GM12878 (cell line): ENCODE results near the gene FKRP. TPM values are rescaled to one million over a fixed set of nuclear protein-coding genes. Genes with fewer than 3 reads are reported as not detected.

Experiments
- ATAC-seq: fragments of 200-7000 bp; cut with Tn5 transposase; 3 replicates; pipeline ENCODE4 v1.9.1; 2020; ENCODE audit warnings: mild to moderate bottlenecking, moderate library complexity
- BruUV-seq: library from RNA; stranded (reverse); fragments of 400-500 nt; replicated peaks from 2 replicates; lab custom pipeline; 2021; lab: Mats Ljungman, UMichigan
- CTCF ChIA-PET: fragments of 300-600 bp; sonication (Branson Sonifier 250); formaldehyde crosslinking; extraction: SDS; loops from one replicate; lab custom pipeline; 2021; ENCODE audit warnings: inconsistent platforms; lab: Yijun Ruan, JAX
- POLR2A ChIA-PET: fragments of 350-600 bp; formaldehyde crosslinking; extraction: SDS; loops from one replicate; lab custom pipeline; 2021; ENCODE audit warnings: inconsistent platforms; lab: Charles Lee
- RAD21 ChIA-PET: fragments of 300-600 bp; sonication (Branson Sonifier 250); formaldehyde crosslinking; loops from one replicate; lab custom pipeline; 2023; ENCODE audit warnings: antibody characterized with exemption; ENCODE audit not compliant: unreplicated experiment; lab: Charles Lee
- SMC1A ChIA-PET: fragments of 300-600 bp; sonication (Branson Sonifier 250); formaldehyde crosslinking; loops from one replicate; lab custom pipeline; 2023; ENCODE audit not compliant: unreplicated experiment, uncharacterized antibody; lab: Charles Lee
- DNase-seq: peaks from one replicate; pipeline ENCODE4 v3.0.0-alpha.2; 2011; ENCODE audit warnings: low read depth, low spot score
- FAIRE-seq: peaks from 3 replicates; lab custom pipeline; 2011; peaks lifted over from hg19 to GRCh38; lab: Jason Lieb, UNC
- H2AFZ ChIP-seq: 2 replicates; pipeline ENCODE4 v1.6.0; 2011; ENCODE audit warnings: low read depth, low read length, control low read depth; ENCODE audit not compliant: control insufficient read depth
- H3K27ac ChIP-seq: 2 replicates; pipeline ENCODE4 v1.5.1; 2011; ENCODE audit warnings: control low read depth; ENCODE audit not compliant: control insufficient read depth, insufficient read depth
- H3K27me3 ChIP-seq, 2 experiments: replicated peaks in 1 of 2; 2 replicates each; pipeline versions ENCODE4 v1.6.0 to v1.6.1; 2011; ENCODE audit warnings: low read length in 1 of 2; ENCODE audit not compliant: control insufficient read depth in 2 of 2, insufficient read depth in 2 of 2
- H3K36me3 ChIP-seq, 2 experiments: 2 replicates each; pipeline ENCODE4 v1.5.1; 2011; ENCODE audit warnings: low read length in 1 of 2; ENCODE audit not compliant: control insufficient read depth in 2 of 2, insufficient read depth in 2 of 2
- H3K4me1 ChIP-seq: 2 replicates; pipeline ENCODE4 v1.6.1; 2011; ENCODE audit warnings: mild to moderate bottlenecking, low read length, moderate library complexity, mixed read lengths; ENCODE audit not compliant: control insufficient read depth, insufficient read depth
- H3K4me2 ChIP-seq: 2 replicates; pipeline ENCODE4 v1.6.0; 2011; ENCODE audit warnings: control low read depth; ENCODE audit not compliant: control insufficient read depth, insufficient read depth
- H3K4me3 ChIP-seq: fragments of 200-600 bp; sonication (generic); 2 replicates; pipeline ENCODE4 v1.5.1; 2016
- H3K79me2 ChIP-seq: 2 replicates; pipeline ENCODE4 v1.6.0; 2011; ENCODE audit warnings: low read length; ENCODE audit not compliant: control insufficient read depth, insufficient read depth
- H3K9ac ChIP-seq: 2 replicates; pipeline ENCODE4 v1.8.0; 2011; ENCODE audit warnings: low read length, control low read depth, mixed read lengths; ENCODE audit not compliant: control insufficient read depth, insufficient read depth
- H3K9me3 ChIP-seq: replicated peaks from 3 replicates; pipeline ENCODE4 v1.5.1; 2011; ENCODE audit warnings: mild to moderate bottlenecking, low read length; ENCODE audit not compliant: control insufficient read depth, insufficient read depth
- H4K20me1 ChIP-seq: 2 replicates; pipeline ENCODE4 v1.6.0; 2011; ENCODE audit not compliant: control insufficient read depth, insufficient read depth
- KAT2A ChIP-seq: conservative IDR thresholded peaks from 2 replicates; pipeline ENCODE4 v1.6.1; 2011; ENCODE audit warnings: low read depth, low read length; ENCODE audit not compliant: control insufficient read depth
- MEF2B ChIP-seq: fragments of 450-650 bp; IDR thresholded peaks from 2 replicates; pipeline ENCODE4 v1.6.1; 2018; ENCODE audit warnings: mild to moderate bottlenecking, moderate library complexity; ENCODE audit not compliant: partially characterized antibody, poor library complexity, severe bottlenecking
- POLR2A ChIP-seq: IDR thresholded peaks from 2 replicates; pipeline ENCODE4 v1.6.1; 2011; ENCODE audit warnings: low read depth, mild to moderate bottlenecking, low read length
- SPI1 ChIP-seq: IDR thresholded peaks from 2 replicates; pipeline ENCODE4 v1.6.1; 2011; ENCODE audit warnings: low read depth, mild to moderate bottlenecking, low read length, moderate library complexity, borderline replicate concordance; ENCODE audit not compliant: insufficient read depth
- ZNF592 ChIP-seq: fragments of 450-650 bp; IDR thresholded peaks from 2 replicates; pipeline ENCODE4 v1.6.1; 2017; ENCODE audit warnings: mild to moderate bottlenecking, moderate library complexity
- ZNF687 ChIP-seq: fragments of 450-650 bp; IDR thresholded peaks from 2 replicates; pipeline ENCODE4 v1.6.1; 2017; ENCODE audit warnings: mild to moderate bottlenecking, moderate library complexity
- WGBS: methylation state at CpG from one replicate; pipeline ENCODE4 v1.1.6; 2016; ENCODE audit warnings: low lambda C conversion rate; ENCODE audit not compliant: insufficient replicate concordance, insufficient coverage; ENCODE audit errors: missing lambda C conversion rate; 5-methylcytosine and 5-hydroxymethylcytosine counted together
- in situ Hi-C: fragments of 300-500 bp; cut with MboI; formaldehyde crosslinking; loops from 9 replicates; pipeline ENCODE4 v1.14.3; 2018; ENCODE audit warnings: mixed read lengths
- intact Hi-C: fragments of 100-400 bp; cut with micrococcal nuclease; formaldehyde crosslinking; loops from one replicate; pipeline ENCODE4 v1.14.2; 2022; ENCODE audit not compliant: unreplicated experiment
- polyA plus RNA-seq, 11 experiments: library from polyadenylated mRNA; depleted of rRNA in 4 of 11; unstranded in 6 of 11; stranded (reverse) in 5 of 11; fragments of >200 nt; fragmentation: Nextera tagmentation in 4 of 11; fragmentation: Illumina TruSeq in 1 of 11; extraction: Ambion mirVana in 4 of 11; extraction: Trizol in 1 of 11; gene quantifications; 1 replicate in 1 of 11; 2 replicates in 10 of 11; pipeline versions ENCODE4 v1.2.1 to v1.2.3, GENCODE V29; 2011 to 2016; ENCODE audit warnings: inconsistent platforms in 2 of 11, missing spikeins in 2 of 11, low read depth in 1 of 11
- total RNA-seq, 4 experiments: library from RNA; depleted of rRNA in 3 of 4; stranded (reverse); fragments of >200 nt in 3 of 4; fragmentation: Illumina TruSeq in 1 of 4; extraction: Trizol in 1 of 4; gene quantifications; 2 replicates each; pipeline versions ENCODE4 v1.2.1 to v1.2.3, GENCODE V29; 2013 to 2021

The FKRP gene
- total and polyA plus RNA-seq, 10 of the 15 experiments (the other 5 are each of a cell fraction or from before 2014, with no cell fraction given): 1.3 to 14.1 (median 7.8) TPM

GRCh38 chr19:46724468-46724867, 21.4 kb upstream of the FKRP start:
- in situ Hi-C loops (no loop called here), intact Hi-C loops (no loop called here)
- FAIRE-seq (no peak), DNase-seq (no peak), ATAC-seq (no peak)
- Histone ChIP-seq H3K9ac (no peak overlapping the region), H3K27me3 (no peaks in the 10 kb centered on the region), H3K4me1 (peaks cover 11% of the 10 kb centered on the region), H4K20me1 (no peaks in the 10 kb centered on the region; the same call in 1 of the 2 replicates), H3K79me2 (peaks cover 3% of the 10 kb centered on the region; the same call in 1 of the 2 replicates), H3K36me3 (peaks cover 31 to 80% of the 10 kb centered on the region in 2 experiments; a peak in 3 of 4 replicates), H3K4me3 (no peak overlapping the region), H3K27ac (no peak overlapping the region), H3K4me2 (no peak overlapping the region), H3K9me3 (no peaks in the 10 kb centered on the region), H2AFZ (no peak overlapping the region)
- RAD21 ChIA-PET: no interaction called here
- CTCF ChIA-PET: no interaction called here
- BruUV-seq: no TSS peak
- TF ChIP-seq ZNF687: no peak
- peak; percentile 69 for TF ChIP-seq POLR2A
- TF ChIP-seq KAT2A: no peak
- no peak for TF ChIP-seq MEF2B
- TF ChIP-seq SPI1: no peak
- no peak for TF ChIP-seq ZNF592
- 98% methylated on average over 20 of the region's 20 CpGs for WGBS
- POLR2A ChIA-PET: interaction anchor here (0.6 kb wide), 1 partner anchor 21 kb away, joined by 3 read pairs; no protein-coding TSS in a partner anchor
- SMC1A ChIA-PET: no interaction called here
